Measurements from ENCODE around the gene N4BP3. TPM values are rescaled to one million over a fixed set of nuclear protein-coding genes. Genes with fewer than 3 reads are reported as not detected.
A peak's percentile ranks its signal among the peaks of the same experiment; 100 is the strongest.

Gene N4BP3
- total RNA-seq, 1 experiment from 2014 or later = 3.2 TPM

GRCh38 chr5:178149199-178149932, 36.0 kb downstream of the N4BP3 start:
- no peaks in the 10 kb centered on the region for H3K4me1 Mint-ChIP-seq (ENCODE audit: low read depth, unreplicated experiment)
- no peak overlapping the region for H3K4me3 Mint-ChIP-seq (ENCODE audit: unreplicated experiment)
- no peak overlapping the region for H3K4me3 ChIP-seq (ENCODE audit: low read depth, low read length)
- peaks cover 86% of the 10 kb centered on the region for H3K36me3 Mint-ChIP-seq (ENCODE audit: insufficient read depth, unreplicated experiment)
- H3K27ac Mint-ChIP-seq (ENCODE audit: unreplicated experiment) = peak overlapping the region; percentile 34
- TF ChIP-seq CTCF (IDR thresholded peaks at IDR 0.05; ENCODE audit: insufficient read depth in 1 of 2, low read depth in 1 of 2, low read length in 1 of 2, severe bottlenecking in 1 of 2, unreplicated experiment in 1 of 2) = no peak
- BruUV-seq (replicated peaks) = no TSS peak
- ChIA-PET POLR2A (no interaction called here), CTCF (interaction anchor here (0.6 to 1.2 kb wide), 3 partner anchors 9 to 73 kb away, joined by 3 to 13 read pairs (median 8); no protein-coding TSS in a partner anchor)
- peaks cover 5% of the 10 kb centered on the region; the same call in 1 of the 2 replicates for H3K36me3 ChIP-seq (ENCODE audit: control insufficient read depth, insufficient read depth, low read length)
- no peaks in the 10 kb centered on the region for H3K27me3 ChIP-seq (replicated peaks; ENCODE audit: control insufficient read depth, insufficient read depth, low read length)
- intact Hi-C loops (cut with micrococcal nuclease; ENCODE audit: unreplicated experiment) = no loop called here
- H3K27me3 Mint-ChIP-seq (ENCODE audit: insufficient read depth, unreplicated experiment) = no peaks in the 10 kb centered on the region
- no peaks in the 10 kb centered on the region for H3K9me3 Mint-ChIP-seq (ENCODE audit: unreplicated experiment)
- H3K4me1 ChIP-seq = peaks cover 5% of the 10 kb centered on the region
- DNase-seq = no peak
- H3K9me3 ChIP-seq = no peaks in the 10 kb centered on the region

- peak in 1 of 2 experiments; percentile 36 for TF ChIP-seq CTCF (IDR thresholded peaks at IDR 0.05; ENCODE audit: insufficient read depth in 1 of 2, low read depth in 1 of 2, low read length in 1 of 2, severe bottlenecking in 1 of 2, unreplicated experiment in 1 of 2)
- BruUV-seq (replicated peaks) = no TSS peak
- Mint-ChIP-seq H3K9me3 (ENCODE audit: unreplicated experiment) (no peaks in the 10 kb centered on the region), H3K4me3 (ENCODE audit: unreplicated experiment) (no peak overlapping the region), H3K36me3 (ENCODE audit: insufficient read depth, unreplicated experiment) (peaks cover 76% of the 10 kb centered on the region), H3K27me3 (ENCODE audit: insufficient read depth, unreplicated experiment) (no peaks in the 10 kb centered on the region), H3K4me1 (ENCODE audit: low read depth, unreplicated experiment) (no peaks in the 10 kb centered on the region), H3K27ac (ENCODE audit: unreplicated experiment) (no peak overlapping the region)
- Histone ChIP-seq H3K36me3 (ENCODE audit: control insufficient read depth, insufficient read depth, low read length) (peaks cover 4% of the 10 kb centered on the region; the same call in 1 of the 2 replicates), H3K4me3 (ENCODE audit: low read depth, low read length) (no peak overlapping the region), H3K27me3 (replicated peaks; ENCODE audit: control insufficient read depth, insufficient read depth, low read length) (no peaks in the 10 kb centered on the region), H3K4me1 (peaks cover 6% of the 10 kb centered on the region), H3K9me3 (no peaks in the 10 kb centered on the region)
- CTCF ChIA-PET = interaction anchor here (1.0 kb wide), 1 partner anchor 75 kb away, joined by 9 read pairs; no protein-coding TSS in a partner anchor
- POLR2A ChIA-PET = no interaction called here
- intact Hi-C loops (cut with micrococcal nuclease; ENCODE audit: unreplicated experiment) = loop anchor here (5.0 kb wide), 1 partner anchor 39 kb away; the partner anchor contains the start of gene N4BP3
- peak in 1 of 2 experiments; percentile 51 for DNase-seq
Measured at GRCh38 chr5:178150977-178151734, 37.8 kb downstream of the N4BP3 start.

Measured in Caco-2 (cell line).